Kasumi-1 (cell line): ENCODE results near the gene TMEM174.
"Not testable (repeated sequence)": the region's sequence is repeated elsewhere in the genome, so short reads cannot be mapped to it uniquely, and the experiment has no call there.

Experiments used
- DNase-seq, 2 experiments: peaks; one replicate each; lab custom pipeline; 2025; lab: John Stamatoyannopoulos, UW

The TMEM174 gene

DNA sequence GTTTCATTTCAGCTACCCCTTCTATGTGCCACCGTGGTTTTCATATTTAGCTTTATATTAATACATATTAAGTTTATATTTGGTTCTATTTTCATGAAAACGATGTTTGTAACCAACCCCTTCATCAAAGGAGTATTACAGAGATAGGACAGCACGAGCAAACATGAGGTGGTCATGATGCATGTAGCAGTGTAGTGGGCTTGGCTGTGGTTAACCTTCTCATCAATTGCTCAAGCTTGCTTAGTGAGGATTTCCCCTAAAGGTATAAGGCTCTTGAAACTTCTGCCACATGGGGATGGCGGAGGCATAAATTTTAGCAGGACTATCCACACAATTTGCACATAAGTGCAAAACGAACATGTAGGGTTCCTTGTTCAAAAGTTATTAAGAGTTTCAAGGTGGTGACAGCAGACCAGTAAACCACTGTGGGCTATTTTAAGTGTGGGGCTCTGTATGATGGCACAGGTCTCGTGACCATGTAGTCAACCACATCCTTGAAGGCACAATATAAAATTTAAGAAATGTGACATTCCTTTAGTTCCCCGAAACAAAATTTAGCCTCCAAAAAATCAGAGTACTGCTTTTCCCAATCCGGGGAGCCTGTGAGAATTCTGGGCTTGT, 24.8 kb downstream of the TMEM174 start:
- no peak for DNase-seq

DNA sequence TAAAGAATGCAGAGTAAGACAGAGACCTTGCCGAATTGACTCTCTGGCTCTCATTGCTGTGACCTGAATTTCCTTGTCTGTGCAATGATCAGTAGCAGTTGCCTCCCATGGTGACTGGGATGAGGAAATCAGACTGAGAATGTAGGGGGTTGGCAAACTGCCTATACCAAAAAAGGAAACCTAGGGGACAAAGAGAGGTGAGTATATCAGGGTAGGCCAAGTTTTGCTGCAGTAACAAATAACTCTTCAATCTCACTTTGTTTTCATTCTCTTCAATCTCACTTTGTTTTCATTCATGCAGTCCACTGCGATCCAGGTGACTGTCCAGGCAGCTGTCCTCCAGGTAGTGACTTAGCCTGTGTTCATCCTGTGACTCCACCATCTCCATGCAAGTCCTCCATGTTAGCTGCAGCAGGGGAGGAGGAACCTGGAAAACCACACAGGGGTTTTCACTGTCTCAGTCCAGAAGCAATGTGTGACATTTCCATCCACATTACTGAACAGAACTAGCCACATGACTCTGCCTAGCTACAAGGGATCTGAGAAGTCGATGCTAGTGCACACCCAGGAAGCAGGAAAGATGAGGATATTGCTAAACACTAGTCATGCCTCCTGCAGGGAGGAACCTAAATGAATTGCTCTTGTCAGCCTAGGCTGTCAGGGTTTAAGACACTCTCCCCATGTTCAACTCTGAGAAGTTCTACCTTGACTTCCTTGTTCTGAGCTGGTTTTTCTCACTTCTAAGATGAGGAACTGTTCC, 26.0 kb downstream of the TMEM174 start:
- DNase-seq = peak; percentile 63 to 64

DNA sequence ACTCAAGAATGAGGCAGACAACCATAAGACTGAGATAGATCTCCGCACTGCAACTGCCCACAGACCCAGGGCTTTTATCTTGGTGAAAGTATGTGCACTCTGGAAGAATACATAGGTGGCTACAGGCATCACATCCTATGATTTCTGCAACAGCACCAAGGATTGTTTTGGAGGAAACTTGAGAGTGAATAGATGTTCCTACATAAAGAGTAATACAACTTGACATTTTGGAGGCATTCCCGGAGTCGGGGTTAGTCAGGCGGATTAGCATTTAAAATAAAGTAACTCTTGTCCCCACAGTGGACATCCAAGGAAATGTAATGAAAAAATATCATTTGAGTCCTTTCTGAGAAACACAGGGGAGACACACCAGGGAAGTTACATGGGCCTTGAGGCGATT, 26.7 kb downstream of the TMEM174 start:
- DNase-seq = no peak

DNA sequence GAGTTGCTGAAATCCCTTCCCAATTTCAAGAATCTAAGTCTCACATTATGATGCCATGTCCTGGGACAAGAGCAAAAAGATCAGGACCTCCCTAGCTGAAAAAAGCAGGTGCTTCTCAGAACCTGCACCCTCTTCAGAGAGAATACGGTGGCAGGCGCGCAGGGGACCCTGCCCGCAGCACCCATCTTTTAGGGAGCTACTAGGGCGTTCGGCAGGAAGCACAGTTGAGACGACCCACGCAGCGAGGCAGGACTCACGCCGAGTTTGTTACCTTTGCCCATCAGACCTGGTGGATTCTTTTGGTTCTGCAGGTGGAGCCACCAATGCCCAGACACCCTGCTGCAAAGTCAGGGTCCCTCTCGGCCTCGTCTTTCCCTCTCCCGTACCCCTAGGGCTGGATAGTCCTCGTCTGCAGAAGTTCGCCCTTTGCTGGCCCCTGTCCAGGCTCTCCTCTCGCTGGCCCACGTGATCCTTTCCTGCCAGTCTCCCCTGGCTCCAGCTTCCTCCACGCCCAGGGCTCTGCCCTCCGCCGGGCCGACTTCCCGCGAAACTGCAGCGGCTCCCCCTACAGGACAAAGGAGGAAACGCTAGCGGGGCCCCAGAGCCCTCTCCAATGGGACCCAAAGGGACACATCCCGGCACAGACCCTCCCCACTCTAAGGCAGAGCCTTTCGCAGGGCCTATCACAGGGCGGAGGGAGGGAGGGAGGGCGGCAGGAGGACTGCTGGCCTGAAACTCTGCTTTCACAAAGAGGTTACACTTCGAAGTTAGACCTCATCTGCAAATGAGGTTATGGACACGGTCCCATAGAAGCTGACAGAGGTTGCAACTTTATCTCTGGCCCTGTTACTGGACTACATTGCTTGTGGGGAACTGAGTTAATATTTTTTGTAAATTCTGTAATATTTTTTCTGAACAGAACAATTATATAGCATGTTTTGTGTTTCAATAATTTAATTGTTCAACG, 28.8 kb downstream of the TMEM174 start:
- peak; percentile 78 to 85 for DNase-seq

DNA sequence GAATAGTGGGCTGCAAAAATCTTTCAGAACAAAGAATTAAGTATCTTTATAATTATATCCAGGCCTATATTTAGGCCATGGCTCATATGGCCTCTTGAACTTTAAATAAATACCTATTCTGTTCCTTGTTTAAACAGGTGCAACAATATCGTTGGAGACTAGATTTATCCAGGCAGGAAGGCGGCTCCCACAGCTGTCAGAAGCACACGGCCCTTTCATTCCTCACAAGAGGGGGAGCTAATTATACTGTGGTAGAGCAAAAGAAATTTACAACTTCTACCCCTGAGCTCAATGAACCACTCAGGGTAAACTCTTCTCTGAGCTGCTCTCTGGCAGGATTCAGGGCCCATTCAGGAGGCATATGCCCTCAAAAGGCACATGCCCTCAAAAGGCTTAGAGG, 31.3 kb downstream of the TMEM174 start:
- no peak for DNase-seq

DNA sequence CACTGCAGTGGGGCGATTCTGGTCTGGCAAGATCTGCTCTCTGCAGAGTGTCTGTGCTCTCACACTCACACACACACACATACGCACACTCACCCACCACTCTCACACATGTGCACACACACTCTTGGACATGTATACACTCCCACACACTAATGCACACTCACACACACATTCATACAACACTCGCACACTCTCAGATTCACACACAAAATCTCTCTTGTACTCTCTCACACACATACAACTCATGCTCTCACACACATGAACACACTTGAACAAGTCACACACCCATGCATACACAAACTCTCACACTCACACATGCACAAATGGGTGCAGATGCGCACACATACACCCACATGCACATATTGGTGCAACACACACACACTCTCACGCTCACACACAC, 31.7 kb downstream of the TMEM174 start:
- no peak for DNase-seq

DNA sequence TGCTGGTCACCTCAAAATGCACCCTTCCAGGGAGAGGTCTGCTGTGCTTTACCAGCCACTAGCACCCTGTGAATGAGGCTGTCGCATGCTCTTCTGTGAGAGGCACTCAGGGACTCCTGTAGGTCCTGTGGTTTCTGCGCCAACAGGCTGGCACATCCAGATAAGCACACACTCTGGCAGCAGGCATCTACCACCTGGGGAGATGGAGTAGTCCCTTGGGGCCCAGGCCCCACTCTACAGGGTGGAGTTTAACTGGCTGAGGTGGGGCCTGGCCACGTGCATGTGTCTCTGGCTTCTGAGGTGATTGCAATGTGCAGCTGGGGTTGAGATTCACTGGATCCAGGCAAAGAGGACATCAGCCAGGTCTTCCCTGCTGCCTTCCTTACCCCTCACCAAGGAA, 32.3 kb downstream of the TMEM174 start:
- no peak for DNase-seq

DNA sequence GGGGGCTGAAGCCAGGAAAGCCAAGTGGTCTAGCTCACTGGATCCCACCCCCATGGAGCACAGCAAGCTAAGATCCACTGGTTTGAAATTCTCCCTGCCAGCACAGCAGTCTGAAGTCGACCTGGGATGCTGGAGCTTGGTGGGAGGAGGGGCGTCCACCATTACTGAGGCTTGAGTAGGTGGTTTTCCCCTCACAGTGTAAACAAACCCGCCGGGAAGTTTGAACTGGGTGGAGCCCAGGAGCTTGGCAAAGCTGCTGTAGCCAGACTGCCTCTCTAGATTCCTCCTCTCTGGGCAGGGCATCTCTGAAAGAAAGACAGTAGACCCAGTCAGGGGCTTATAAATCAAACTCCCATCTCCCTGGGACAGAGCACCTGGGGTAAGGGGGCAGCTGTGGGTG, 34.2 kb downstream of the TMEM174 start:
- not testable (repeated sequence) for DNase-seq

DNA sequence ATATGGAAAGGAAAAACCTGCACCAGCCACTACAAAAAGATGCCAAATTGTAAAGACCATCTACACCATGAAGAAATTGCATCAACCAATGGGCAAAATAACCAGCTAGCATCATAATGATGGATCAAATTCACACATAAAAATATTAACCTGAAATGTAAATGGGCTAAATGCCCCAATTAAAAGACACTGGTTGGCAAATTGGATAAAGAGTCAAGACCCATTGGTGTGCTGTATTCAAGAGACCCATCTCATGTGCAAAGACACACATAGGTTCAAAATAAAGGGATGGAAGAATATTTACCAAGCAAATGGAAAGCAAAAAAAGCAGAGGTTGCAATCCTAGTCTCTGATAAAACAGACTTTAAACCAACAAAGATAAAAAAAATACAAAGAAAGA, 36.1 kb downstream of the TMEM174 start:
- DNase-seq = not testable (repeated sequence)

DNA sequence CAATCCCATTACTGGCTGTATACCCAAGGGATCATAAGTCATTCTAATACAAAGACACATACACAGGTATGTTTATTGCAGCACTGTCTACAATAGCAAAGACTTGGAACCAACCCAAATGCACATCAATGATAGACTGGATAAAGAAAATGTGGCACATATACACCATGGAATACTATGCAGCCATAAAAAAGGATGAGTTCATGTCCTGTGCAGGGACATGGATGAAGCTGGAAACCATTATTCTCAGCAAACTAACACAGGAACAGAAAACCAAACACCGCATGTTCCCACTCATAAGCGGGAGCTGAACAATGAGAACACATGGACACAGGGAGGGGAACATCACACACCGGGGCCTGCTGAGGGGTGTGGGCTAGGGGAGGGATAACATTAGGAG, 39.7 kb downstream of the TMEM174 start:
- not testable (repeated sequence) for DNase-seq

DNA sequence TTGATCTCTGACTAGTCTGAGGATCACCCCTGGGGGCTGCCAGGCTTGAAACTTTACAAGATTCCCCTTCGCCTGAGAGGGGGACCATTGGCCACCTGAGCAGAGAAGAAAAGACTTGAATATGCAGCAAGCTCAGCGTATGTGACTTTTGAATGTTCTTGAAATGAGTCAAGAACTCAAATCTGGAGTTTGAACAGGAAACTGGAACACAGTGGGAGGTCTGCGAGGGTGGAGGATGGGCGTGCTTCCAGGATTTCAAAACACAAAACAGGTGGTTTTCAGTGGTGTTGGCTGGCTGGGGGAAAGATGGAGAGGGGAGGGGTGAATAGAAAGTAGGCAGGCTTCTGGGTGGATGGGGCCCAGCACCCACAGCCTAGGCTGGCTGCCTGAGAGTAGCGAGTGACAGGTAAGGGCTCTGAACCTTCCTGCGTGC, 40.6 kb downstream of the TMEM174 start:
- DNase-seq = no peak

DNA sequence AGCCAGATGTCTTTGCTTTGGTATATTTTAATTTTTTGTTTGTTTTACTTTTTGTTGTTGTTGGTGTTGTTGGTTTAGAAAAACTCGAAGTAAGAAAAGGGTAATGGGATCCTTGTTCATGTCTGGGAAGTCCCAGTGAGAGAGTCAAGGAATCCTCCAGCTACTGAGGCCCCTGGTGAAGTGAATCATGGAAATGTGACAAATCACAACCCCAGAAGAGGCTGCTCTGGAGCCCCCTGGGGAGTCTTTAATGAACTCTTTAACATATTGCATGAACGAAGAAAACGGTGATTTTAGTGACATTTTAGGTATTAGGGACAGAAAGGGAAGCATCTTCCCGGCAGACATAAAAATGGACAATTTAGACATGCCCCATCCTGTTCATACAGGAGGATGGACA, 41.3 kb downstream of the TMEM174 start:
- no peak for DNase-seq

DNA sequence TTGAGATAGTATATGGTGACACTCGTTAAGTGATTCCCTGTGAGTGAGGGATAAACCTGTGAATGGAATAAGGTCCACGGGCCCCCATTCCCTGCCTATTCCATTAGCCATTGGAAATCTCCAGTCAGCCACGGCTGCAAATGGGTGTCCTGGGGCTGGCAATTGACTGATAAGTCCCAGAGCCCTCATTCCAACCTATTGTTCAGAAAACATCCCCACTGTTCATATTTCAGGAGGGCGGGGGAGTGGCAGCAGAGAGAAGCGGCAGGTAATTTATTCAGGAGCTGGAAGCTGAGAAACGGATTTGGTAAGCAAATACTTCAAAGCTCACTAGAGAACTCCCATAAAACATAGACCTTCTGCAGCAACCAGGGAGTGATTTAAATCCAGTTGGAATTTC, 42.0 kb downstream of the TMEM174 start:
- DNase-seq = no peak

DNA sequence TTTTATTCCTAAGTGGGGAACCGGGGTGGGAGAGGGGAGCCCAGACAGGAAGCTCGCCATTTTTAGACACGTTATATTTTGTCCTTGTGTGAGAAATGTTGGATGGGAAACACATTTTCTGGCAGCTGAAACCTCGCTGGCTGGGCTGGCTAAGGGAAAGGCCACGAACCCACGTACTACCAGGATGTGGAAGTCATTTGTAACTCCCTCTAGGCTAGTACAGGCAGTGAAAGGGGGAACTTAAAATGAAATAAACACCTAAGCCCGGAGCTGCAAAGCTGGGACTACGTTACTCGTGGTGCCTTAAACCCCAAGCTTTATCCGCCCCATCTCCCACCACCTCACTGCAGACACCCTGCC, 42.5 kb downstream of the TMEM174 start:
- peak in 1 of 2 experiments; percentile 7 for DNase-seq

DNA sequence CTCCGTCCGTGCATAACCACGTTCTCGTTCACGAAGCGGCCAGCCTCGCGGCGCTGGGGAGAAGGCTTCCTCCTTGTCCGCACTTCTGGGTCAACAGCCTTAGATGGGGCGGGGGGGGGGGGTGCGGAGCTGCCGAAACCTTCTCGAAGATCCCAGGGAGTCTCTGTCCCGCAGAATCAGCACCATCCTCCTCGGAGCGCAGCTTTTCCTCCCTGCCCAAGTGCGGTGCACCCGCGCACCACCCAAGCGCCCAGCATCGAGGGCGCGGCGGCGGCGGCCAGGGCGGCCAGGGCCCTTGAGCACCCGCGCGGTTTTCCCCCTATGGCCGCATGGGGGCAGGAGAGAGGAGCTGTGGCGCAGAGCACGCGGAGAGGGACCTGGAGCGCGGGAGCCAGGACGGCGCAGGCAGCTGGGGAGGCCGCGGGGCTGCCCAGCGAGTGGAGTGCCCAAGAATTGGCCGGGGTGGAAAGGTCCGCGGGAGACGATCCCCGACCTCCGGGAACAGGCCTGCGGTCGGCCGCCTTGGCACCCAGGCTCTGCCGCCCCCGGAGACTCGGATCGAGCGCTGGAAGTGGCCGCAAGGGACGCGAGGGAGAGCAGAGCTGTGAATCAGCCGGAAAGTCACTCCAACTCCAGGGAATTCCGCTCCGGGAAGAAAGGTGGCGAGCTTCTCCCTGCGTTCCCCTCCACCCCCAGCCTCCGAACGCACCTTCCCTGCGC, 43.1 kb downstream of the TMEM174 start:
- DNase-seq = peak; percentile 28 to 32

DNA sequence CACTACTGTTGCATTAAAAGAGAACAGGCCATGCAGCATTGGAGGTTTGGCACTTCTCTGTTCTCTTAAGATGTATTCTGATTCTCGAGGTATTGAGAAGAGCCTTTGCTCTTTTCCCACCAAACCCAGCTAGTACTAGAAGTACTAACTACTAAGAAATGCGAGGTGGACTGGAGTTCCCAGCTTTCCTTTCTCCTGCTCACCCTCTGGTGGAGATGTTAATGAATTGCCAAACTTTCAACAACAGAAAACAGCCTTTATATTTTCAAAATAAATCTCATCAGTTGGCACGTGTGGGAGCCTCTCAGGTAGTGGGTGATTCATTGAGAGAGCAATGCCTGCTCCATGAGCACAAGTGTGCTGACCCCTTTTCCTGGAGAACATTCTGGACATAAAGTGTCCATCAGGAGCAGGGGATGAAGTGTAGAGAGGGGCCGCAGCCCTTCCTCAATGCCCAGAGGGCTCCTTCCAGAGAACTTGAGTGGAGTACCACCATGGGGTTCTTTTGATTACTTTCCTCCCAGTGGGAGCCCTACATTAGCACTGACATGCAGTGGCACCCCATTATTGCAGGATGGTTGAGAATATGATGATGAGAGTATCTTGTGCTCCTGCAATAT, 45.7 kb downstream of the TMEM174 start:
- DNase-seq = peak; percentile 23 to 38

DNA sequence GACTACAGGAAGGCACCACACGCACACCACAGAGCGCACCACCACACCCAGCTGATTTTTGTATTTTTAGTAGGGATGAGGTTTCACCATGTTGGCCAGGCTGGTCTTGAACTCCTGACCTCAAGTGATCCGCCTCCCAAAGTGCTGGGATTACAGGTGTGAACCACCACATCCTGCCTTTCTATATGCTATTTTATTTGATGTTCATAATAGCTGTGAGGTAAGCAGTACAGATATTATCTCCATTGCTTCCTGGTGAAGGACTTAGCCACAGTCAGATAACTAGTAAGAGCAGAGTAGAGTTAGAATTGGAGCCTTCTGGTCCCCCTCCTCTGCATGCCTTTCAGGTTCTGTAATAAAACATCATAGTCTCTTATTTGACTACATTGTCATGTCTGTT, 46.3 kb downstream of the TMEM174 start:
- DNase-seq = not testable (repeated sequence)

DNA sequence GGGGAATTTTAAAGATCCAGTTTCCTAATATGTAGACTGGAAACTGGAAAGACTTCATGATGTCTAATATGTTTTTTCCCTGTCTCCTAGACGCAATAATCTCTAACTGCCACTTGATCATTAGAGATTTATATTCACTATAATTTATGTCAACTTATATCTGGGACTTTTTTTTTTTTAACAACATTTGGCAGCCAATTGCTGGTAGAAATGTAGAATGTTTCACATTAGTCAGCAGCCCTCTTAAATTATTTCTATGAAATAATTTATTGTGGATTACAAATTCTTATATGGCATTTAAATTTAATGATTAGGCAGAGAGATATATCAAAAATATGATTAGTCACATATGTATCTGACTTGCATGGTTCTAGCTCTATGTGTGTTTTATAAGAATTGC, 48.2 kb downstream of the TMEM174 start:
- DNase-seq = no peak

DNA sequence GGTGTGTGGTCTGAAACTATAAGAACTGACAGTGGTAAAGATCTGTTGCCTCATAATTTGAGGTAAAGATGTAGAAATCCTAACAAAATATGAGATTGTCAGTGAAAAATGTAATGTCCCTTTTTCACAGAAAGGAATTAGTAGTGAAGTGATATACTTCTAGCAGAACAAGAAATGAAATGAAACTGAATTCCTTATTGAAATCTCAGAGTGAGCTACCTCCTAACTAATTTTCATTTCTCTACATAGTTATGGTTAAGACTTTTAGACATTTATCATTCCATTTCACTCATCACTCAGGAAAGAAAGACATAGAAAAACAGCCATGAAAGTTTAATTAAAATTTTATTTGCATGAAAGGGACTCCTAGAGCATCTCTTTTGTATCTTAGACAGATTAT, 48.7 kb downstream of the TMEM174 start:
- no peak for DNase-seq

DNA sequence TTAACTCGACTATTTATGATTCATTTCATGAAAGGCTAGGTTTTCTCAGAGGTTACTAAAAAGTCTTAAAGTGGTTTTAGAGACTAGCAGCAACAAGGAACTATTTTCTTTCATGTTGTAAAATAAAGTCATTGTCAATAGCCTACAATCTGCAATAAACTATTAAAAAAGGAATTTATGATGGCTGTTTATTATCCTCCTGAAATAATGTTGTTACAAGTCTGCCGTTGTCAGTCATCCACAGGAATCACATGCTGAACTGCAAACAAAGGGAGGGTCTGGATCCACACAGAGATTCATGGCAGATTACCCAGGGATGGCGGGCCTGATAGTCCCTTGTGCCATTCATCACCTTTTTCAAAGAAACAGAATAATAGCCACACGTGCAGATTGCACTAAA, 49.2 kb downstream of the TMEM174 start:
- DNase-seq = no peak
